SH-SY5Y (cell line): ENCODE results near the gene NEDD4L.

Experiments
- GATA2 ChIP-seq: IDR thresholded peaks from 2 replicates; pipeline ENCODE4 v1.6.1; 2011; ENCODE audit warnings: mild to moderate bottlenecking, low read depth, low read length
- GATA3 ChIP-seq: IDR thresholded peaks from 2 replicates; pipeline ENCODE4 v1.6.1; 2011; ENCODE audit warnings: low read depth, mild to moderate bottlenecking, low read length, moderate library complexity

GRCh38 chr18:58362027-58362575, 318.1 kb downstream of the NEDD4L start:
- no peak for TF ChIP-seq GATA2
- TF ChIP-seq GATA3: no peak
